Renal cortex interstitium (tissue), 11 donors: ENCODE measurements around the gene TJP2. TPM values are rescaled to one million over a fixed set of nuclear protein-coding genes. Genes with fewer than 3 reads are reported as not detected.

Source experiments
- DNase-seq, 11 donors: peaks; one replicate each; pipeline ENCODE4 v3.0.0-alpha.2; 2013; ENCODE audit warnings: low read depth in 9 of 11, low spot score in 4 of 11; ENCODE audit errors: extremely low read depth in 1 of 11
- polyA plus RNA-seq, 3 donors: library from polyadenylated mRNA; unstranded; fragments of 120-200 nt; gene quantifications; one replicate each; pipeline ENCODE4 v1.2.1, GENCODE V29; 2013; ENCODE audit not compliant: insufficient read length in 3 of 3

The TJP2 gene
- polyA plus RNA-seq, 3 donors: 75.7 to 109 (median 103) TPM

GRCh38 chr9:69180200-69180599 is 6.1 kb downstream of the TJP2 start:
- no peak for DNase-seq

GRCh38 chr9:69180670-69181069 is 6.6 kb downstream of the TJP2 start:
- no peak for DNase-seq

GRCh38 chr9:69181908-69182353 is 7.9 kb downstream of the TJP2 start:
- no peak for DNase-seq

GRCh38 chr9:69184266-69184665 is 10.2 kb downstream of the TJP2 start:
- no peak for DNase-seq

GRCh38 chr9:69186841-69187611 is 12.9 kb downstream of the TJP2 start:
- no peak for DNase-seq

- no peak for DNase-seq
Measured at GRCh38 chr9:69188975-69189374, 14.9 kb downstream of the TJP2 start.

- DNase-seq: no peak
Measured at GRCh38 chr9:69190086-69190862, 16.2 kb downstream of the TJP2 start.

- no peak for DNase-seq
Measured at GRCh38 chr9:69190863-69191181, 16.7 kb downstream of the TJP2 start.

- DNase-seq: no peak
Measured at GRCh38 chr9:69191231-69191630, 17.2 kb downstream of the TJP2 start.

GRCh38 chr9:69192214-69192613 is 18.1 kb downstream of the TJP2 start:
- no peak for DNase-seq

GRCh38 chr9:69193685-69194032 is 19.6 kb downstream of the TJP2 start:
- DNase-seq: no peak

GRCh38 chr9:69194702-69195418 is 20.8 kb downstream of the TJP2 start:
- DNase-seq: no peak

GRCh38 chr9:69195668-69196067 is 21.6 kb downstream of the TJP2 start:
- DNase-seq: no peak

- no peak for DNase-seq
Measured at GRCh38 chr9:69197687-69198086, 23.6 kb downstream of the TJP2 start.

- DNase-seq: no peak
Measured at GRCh38 chr9:69198521-69199220, 24.6 kb downstream of the TJP2 start.

GRCh38 chr9:69199769-69200470 is 25.8 kb downstream of the TJP2 start:
- DNase-seq: no peak

- no peak for DNase-seq
Measured at GRCh38 chr9:69202556-69202955, 28.5 kb downstream of the TJP2 start.

- no peak for DNase-seq
Measured at GRCh38 chr9:69204326-69204725, 30.2 kb downstream of the TJP2 start.

GRCh38 chr9:69204849-69205248 is 30.8 kb downstream of the TJP2 start:
- DNase-seq: no peak
